Psoas muscle (tissue), 8 donors: ENCODE data around the gene KIAA1671. TPM values are rescaled to one million over a fixed set of nuclear protein-coding genes. Genes with fewer than 3 reads are reported as not detected.
A peak's percentile ranks its signal among the peaks of the same experiment; 100 is the strongest.

Experiments
- ATAC-seq, 4 donors: fragments of 200-7000 bp; cut with Tn5 transposase; one replicate each; pipeline ENCODE4 v1.9.1; 2020; ENCODE audit warnings: moderate library complexity in 3 of 4, mild to moderate bottlenecking in 2 of 4
- DNase-seq, 2 donors: peaks; one replicate each; pipeline ENCODE4 v3.0.0-alpha.2; 2020
- H3K27ac ChIP-seq: fragments of 200-600 bp; one replicate; pipeline ENCODE4 v1.8.0; 2022
- H3K27me3 ChIP-seq, 3 donors: fragments of 200-600 bp in 1 of 3; one replicate each; pipeline versions ENCODE4 v1.6.1 to v1.8.0; 2013 to 2022; ENCODE audit warnings: low read length in 2 of 3, mild to moderate bottlenecking in 2 of 3, moderate library complexity in 1 of 3; ENCODE audit not compliant: insufficient read depth in 3 of 3
- H3K36me3 ChIP-seq, 2 donors: fragments of 200-600 bp in 1 of 2; one replicate each; pipeline versions ENCODE4 v1.6.1 to v1.8.0; 2013 to 2022; ENCODE audit warnings: low read depth in 1 of 2, mild to moderate bottlenecking in 1 of 2, moderate library complexity in 1 of 2; ENCODE audit not compliant: insufficient read depth in 1 of 2
- H3K4me1 ChIP-seq: fragments of 200-600 bp; one replicate; pipeline ENCODE4 v1.8.0; 2022
- H3K4me3 ChIP-seq: fragments of 200-600 bp; one replicate; pipeline ENCODE4 v1.8.0; 2022; ENCODE audit warnings: mild to moderate bottlenecking
- H3K9me3 ChIP-seq: fragments of 200-600 bp; one replicate; pipeline ENCODE4 v1.8.0; 2022
- CTCF ChIP-seq: fragments of 200-600 bp; IDR thresholded peaks from one replicate; pipeline ENCODE4 v1.8.0; 2022; ENCODE audit warnings: antibody characterized with exemption
- WGBS, 3 donors: extraction: QIAGEN DNeasy Blood & Tissue Kit; methylation state at CpG; one replicate each; pipeline versions ENCODE4 v1.1.6 to v1.1.7; 2013; 5-methylcytosine and 5-hydroxymethylcytosine counted together
- intact Hi-C, 2 donors: fragments of 100-400 bp; cut with DNase I; formaldehyde crosslinking; loops; one replicate each; pipeline versions ENCODE4 v1.11.0 to v1.14.2; 2022
- polyA plus RNA-seq, 3 donors: library from polyadenylated mRNA; stranded (reverse); fragments of 200-250 nt; gene quantifications; one replicate each; pipeline ENCODE4 v1.2.3, GENCODE V29; 2013
- total RNA-seq, 4 donors: library from RNA; stranded (reverse); fragmentation: NEBNext Ultra II Directional in 2 of 4; extraction: Animal tissue kit (Norgen Biotek cat#: 25700) in 2 of 4; gene quantifications; one replicate each; pipeline versions ENCODE4 v1.2.1 to v1.2.4, GENCODE V29; 2021 to 2023
- donor health status: healthy with polysubstance abuse.
- donor health status: DM: no; HTN: no; CAD: no; lungs with moderate emphysema.
- donor health status: Bipolar disorder and iron deficiency.
- donor health status: healthy.
- donor health status: DM: yes; HTN: yes; CAD: no.
- donor health status: DM: no; HTN: no; CAD: no.
- donor health status: DM: no; HTN: no; CAD: no.
- donor health status: DM: yes; HTN: yes; CAD: no.

KIAA1671 gene
- total and polyA plus RNA-seq, 7 donors, result 1.9 to 56.9 (median 15.8) TPM

DNA sequence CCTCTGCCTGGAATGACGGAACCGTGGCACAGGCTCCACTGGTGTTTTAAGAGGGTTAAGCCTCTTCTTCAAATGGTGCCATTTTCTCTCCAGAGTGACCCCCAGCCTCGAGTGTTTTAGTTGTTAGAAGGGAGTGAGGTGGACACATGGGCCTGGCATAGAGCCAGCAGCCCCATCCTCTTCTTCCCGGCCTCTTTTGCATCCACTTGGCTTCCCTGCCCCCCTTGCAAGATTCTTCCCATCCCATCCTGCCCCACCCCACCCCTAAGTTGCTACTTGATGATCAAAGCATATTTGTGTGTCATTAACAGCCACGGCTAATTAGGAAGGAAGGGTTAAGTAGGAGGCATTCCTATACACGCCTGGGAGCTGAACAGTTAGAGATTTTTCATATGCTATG is 174.8 kb downstream of the KIAA1671 start:
- Histone ChIP-seq H3K9me3 (no peaks in the 10 kb centered on the region), H3K27ac (no peak overlapping the region), H3K27me3 (no peaks in the 10 kb centered on the region), H3K4me1 (peaks cover 41% of the 10 kb centered on the region), H3K4me3 (no peak overlapping the region), H3K36me3 (peaks cover 0 to 4% of the 10 kb centered on the region in 2 donors)
- DNase-seq (no peak), ATAC-seq (no peak)
- 41 to 56% (median 47%) methylated on average over 6 of the region's 6 CpGs for WGBS, 3 donors
- no peak for TF ChIP-seq CTCF
- intact Hi-C loops, result no loop called here

DNA sequence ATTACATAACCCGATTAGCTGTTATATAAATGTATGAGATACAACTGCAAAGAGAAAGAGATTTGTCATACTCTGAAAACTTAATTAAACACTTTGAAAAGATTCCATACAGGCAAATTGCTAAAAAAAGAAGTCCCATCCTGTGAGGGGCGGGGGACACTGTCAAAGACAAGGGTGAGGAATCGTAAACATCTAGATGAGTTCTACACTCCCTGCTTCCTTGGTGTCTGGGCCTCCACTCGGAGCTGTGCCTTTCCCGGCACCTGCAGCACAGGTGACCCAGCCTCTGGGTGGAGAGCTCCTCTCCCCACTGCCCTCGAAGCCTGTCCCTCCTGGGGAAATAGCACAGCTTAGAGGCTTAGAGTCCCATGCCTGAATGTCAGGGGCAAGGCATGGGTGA is 177.9 kb downstream of the KIAA1671 start:
- no peaks in the 10 kb centered on the region for H3K27me3 ChIP-seq
- 84 to 86% (median 86%) methylated on average over 6 of the region's 6 CpGs for WGBS, 3 donors
- H3K36me3 ChIP-seq, result no peaks in the 10 kb centered on the region
- no peak overlapping the region for H3K4me3 ChIP-seq
- peaks cover 37% of the 10 kb centered on the region for H3K4me1 ChIP-seq
- intact Hi-C loops, result no loop called here
- ATAC-seq (no peak), DNase-seq (no peak)
- H3K27ac ChIP-seq, result no peak overlapping the region
- H3K9me3 ChIP-seq, result no peaks in the 10 kb centered on the region
- TF ChIP-seq CTCF, result no peak

- ATAC-seq, result peak; percentile 27 to 59 (median 56)
- Histone ChIP-seq H3K36me3 (no peaks in the 10 kb centered on the region), H3K4me3 (no peak overlapping the region), H3K27me3 (no peaks in the 10 kb centered on the region), H3K27ac (peak overlapping the region; percentile 1), H3K9me3 (no peaks in the 10 kb centered on the region), H3K4me1 (peaks cover 36% of the 10 kb centered on the region)
- peak; percentile 7 for TF ChIP-seq CTCF
- intact Hi-C loops, result no loop called here
- DNase-seq, result no peak
- 66 to 69% (median 69%) methylated on average over 9 of the region's 9 CpGs for WGBS, 3 donors
Measured at GRCh38 chr22:25131198-25131887, 178.8 kb downstream of the KIAA1671 start.

- 58 to 62% (median 59%) methylated on average over 4 of the region's 4 CpGs for WGBS, 3 donors
- Histone ChIP-seq H3K9me3 (no peaks in the 10 kb centered on the region), H3K36me3 (no peaks in the 10 kb centered on the region), H3K4me1 (peaks cover 49% of the 10 kb centered on the region), H3K27ac (peak overlapping the region; percentile 33), H3K27me3 (no peaks in the 10 kb centered on the region), H3K4me3 (no peak overlapping the region)
- peak in 2 of 4 donors; percentile 25 to 31 for ATAC-seq
- intact Hi-C loops, result no loop called here
- DNase-seq, result no peak
- TF ChIP-seq CTCF, result no peak
Measured at GRCh38 chr22:25134028-25134427, 181.5 kb downstream of the KIAA1671 start.

- WGBS, 3 donors, result 40 to 50% (median 46%) methylated on average over 2 of the region's 2 CpGs
- no peak for TF ChIP-seq CTCF
- no peak for DNase-seq
- ATAC-seq, result peak in 2 of 4 donors; percentile 56 to 64
- H3K4me1 ChIP-seq, result peaks cover 47% of the 10 kb centered on the region
- H3K27ac ChIP-seq, result no peak overlapping the region
- no peaks in the 10 kb centered on the region for H3K36me3 ChIP-seq
- H3K27me3 ChIP-seq, result no peaks in the 10 kb centered on the region
- intact Hi-C loops, result no loop called here
- no peak overlapping the region for H3K4me3 ChIP-seq
- H3K9me3 ChIP-seq, result no peaks in the 10 kb centered on the region
Measured at GRCh38 chr22:25134451-25134850, 181.9 kb downstream of the KIAA1671 start.
